Ascending aorta (tissue), 2 donors: Measurements from ENCODE around the gene PLA2G4D. TPM values are rescaled to one million over a fixed set of nuclear protein-coding genes. Genes with fewer than 3 reads are reported as not detected.

ENCODE experiments used
- DNase-seq, 2 donors: peaks; one replicate each; pipeline ENCODE4 v3.0.0-alpha.2; 2019; ENCODE audit warnings: low spot score in 2 of 2
- H3K27ac ChIP-seq, 2 donors: fragments of 200-600 bp; sonication (generic); one replicate each; pipeline ENCODE4 v1.5.1; 2016 to 2017; ENCODE audit warnings: mild to moderate bottlenecking in 1 of 2
- H3K27me3 ChIP-seq: fragments of 200-600 bp; sonication (generic); one replicate; pipeline ENCODE4 v1.5.1; 2017
- H3K36me3 ChIP-seq, 2 donors: fragments of 200-600 bp; sonication (generic); one replicate each; pipeline ENCODE4 v1.5.1; 2016
- H3K4me1 ChIP-seq, 2 donors: fragments of 200-600 bp; sonication (generic); one replicate each; pipeline ENCODE4 v1.5.1; 2016 to 2017; ENCODE audit warnings: mild to moderate bottlenecking in 1 of 2
- H3K4me3 ChIP-seq, 2 donors: fragments of 200-600 bp; sonication (generic); one replicate each; pipeline ENCODE4 v1.5.1; 2016 to 2017; ENCODE audit warnings: mild to moderate bottlenecking in 1 of 2
- H3K9me3 ChIP-seq, 2 donors: fragments of 200-600 bp; sonication (generic); one replicate each; pipeline ENCODE4 v1.5.1; 2016
- intact Hi-C: fragments of 100-400 bp; cut with DNase I; formaldehyde crosslinking; loops from one replicate; pipeline ENCODE4 v1.15.1; 2023
- total RNA-seq: library from RNA; depleted of rRNA; stranded (reverse); fragments of >200 nt; gene quantifications from one replicate; pipeline ENCODE4 v1.1.0, GENCODE V29; 2016
- TF ChIP-seq, protein P1 (sequence below), 3 experiments: fragments of 200-600 bp in 2 of 3; fragments of 450-650 bp in 1 of 3; sonication (generic) in 2 of 3; IDR thresholded peaks; one replicate each; pipeline ENCODE4 v1.5.1; 2016 to 2019; ENCODE audit warnings: antibody characterized with exemption in 3 of 3, mild to moderate bottlenecking in 1 of 3, moderate library complexity in 1 of 3

Gene PLA2G4D
- total RNA-seq, 1 donor from 2014 or later: not detected

DNA sequence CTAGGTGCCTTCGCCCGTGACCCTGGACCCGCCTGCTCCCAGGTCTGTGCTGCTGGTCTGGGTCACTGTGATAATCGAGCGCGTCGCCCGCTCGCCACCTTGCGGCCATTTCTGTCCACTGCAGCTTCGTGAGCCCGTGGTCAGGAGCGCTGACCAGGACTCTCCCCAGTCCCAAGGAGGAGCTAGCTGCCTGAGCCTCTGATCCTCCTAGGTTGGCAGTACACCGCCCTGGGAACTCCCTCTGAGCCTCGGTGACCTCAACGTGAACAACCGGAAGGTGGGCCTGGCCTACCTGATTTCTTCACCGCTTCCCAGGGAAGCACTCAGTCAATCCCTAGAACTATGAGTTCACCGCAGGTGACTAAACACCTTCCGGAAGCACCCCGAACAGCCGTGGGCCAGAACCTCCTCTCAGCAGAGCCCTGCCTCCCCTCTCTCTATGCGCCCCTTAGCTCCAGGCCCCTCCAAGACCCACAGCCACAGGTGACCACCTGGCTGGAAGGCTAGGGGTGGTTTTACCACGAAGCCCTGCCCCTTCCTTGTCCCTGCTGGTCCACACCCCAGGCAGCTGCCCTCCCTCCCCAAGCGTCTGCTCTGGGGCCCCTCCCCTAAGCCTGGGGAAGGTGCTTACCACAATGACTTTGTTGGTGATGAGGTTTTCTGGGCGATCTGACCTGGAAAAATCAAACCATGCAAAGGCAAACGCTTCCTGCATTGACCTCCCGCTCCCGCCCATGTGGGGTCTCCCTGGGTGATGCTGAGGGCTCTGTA lies 9.7 kb downstream of the PLA2G4D start:
- intact Hi-C loops: loop anchor here (2.0 kb wide), 1 partner anchor 96 kb away; no protein-coding TSS in a partner anchor
- Histone ChIP-seq H3K36me3 (no peaks in the 10 kb centered on the region), H3K9me3 (no peaks in the 10 kb centered on the region), H3K4me3 (no peak overlapping the region), H3K27me3 (no peaks in the 10 kb centered on the region), H3K27ac (no peak overlapping the region), H3K4me1 (no peaks in the 10 kb centered on the region)
- TF ChIP-seq, protein P1, sequence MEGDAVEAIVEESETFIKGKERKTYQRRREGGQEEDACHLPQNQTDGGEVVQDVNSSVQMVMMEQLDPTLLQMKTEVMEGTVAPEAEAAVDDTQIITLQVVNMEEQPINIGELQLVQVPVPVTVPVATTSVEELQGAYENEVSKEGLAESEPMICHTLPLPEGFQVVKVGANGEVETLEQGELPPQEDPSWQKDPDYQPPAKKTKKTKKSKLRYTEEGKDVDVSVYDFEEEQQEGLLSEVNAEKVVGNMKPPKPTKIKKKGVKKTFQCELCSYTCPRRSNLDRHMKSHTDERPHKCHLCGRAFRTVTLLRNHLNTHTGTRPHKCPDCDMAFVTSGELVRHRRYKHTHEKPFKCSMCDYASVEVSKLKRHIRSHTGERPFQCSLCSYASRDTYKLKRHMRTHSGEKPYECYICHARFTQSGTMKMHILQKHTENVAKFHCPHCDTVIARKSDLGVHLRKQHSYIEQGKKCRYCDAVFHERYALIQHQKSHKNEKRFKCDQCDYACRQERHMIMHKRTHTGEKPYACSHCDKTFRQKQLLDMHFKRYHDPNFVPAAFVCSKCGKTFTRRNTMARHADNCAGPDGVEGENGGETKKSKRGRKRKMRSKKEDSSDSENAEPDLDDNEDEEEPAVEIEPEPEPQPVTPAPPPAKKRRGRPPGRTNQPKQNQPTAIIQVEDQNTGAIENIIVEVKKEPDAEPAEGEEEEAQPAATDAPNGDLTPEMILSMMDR (IDR thresholded peaks at IDR 0.05): peak; percentile 82 to 92 (median 92)
- DNase-seq: peak in 1 of 2 donors; percentile 76

DNA sequence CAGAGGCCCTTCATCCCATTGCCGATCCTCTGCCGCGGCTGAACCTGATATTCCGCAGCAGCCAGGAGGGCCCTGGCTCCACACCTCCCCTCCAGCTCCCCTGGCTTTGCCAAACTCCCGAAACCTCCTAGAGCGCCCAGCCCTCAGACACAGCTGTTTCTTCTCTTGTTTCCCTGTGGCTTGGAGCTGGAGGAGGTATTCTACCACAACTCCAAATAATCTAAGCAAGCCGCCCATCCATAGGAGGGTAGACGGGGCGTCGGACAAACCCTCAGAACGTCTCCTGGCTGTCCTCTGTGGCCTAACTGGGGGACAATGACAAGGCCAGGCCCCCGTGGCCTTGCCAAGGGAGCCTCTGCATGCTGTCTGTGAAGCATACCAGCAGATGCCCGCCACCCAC lies 10.4 kb downstream of the PLA2G4D start:
- intact Hi-C loops: loop anchor here (2.0 kb wide), 1 partner anchor 95 kb away; no protein-coding TSS in a partner anchor
- Histone ChIP-seq H3K36me3 (no peaks in the 10 kb centered on the region), H3K9me3 (no peaks in the 10 kb centered on the region), H3K27me3 (no peaks in the 10 kb centered on the region), H3K27ac (no peak overlapping the region), H3K4me3 (no peak overlapping the region), H3K4me1 (no peaks in the 10 kb centered on the region)
- DNase-seq: no peak
- TF ChIP-seq, protein P1 (IDR thresholded peaks at IDR 0.05): no peak

DNA sequence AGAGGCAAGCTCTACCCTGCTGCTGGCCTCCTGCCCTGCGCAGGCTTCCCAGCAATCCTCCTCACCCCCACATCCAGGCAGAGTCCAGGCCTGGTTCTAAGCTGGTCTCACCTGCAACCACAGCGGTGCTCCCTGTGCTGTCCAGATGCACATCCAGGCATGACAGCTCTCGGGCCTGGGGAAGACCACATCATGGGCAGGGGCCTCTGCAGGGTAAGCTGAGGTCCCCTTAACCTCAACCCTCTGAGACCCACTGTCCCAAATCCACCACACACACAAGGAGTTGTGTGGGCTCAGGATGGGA lies 10.8 kb downstream of the PLA2G4D start:
- H3K4me1 ChIP-seq: no peaks in the 10 kb centered on the region
- H3K27ac ChIP-seq: no peak overlapping the region
- peak in 1 of 2 donors; percentile 56 for DNase-seq
- no peaks in the 10 kb centered on the region for H3K27me3 ChIP-seq
- no peak overlapping the region for H3K4me3 ChIP-seq
- intact Hi-C loops: no loop called here
- TF ChIP-seq, protein P1 (IDR thresholded peaks at IDR 0.05): no peak
- H3K9me3 ChIP-seq: no peaks in the 10 kb centered on the region
- no peaks in the 10 kb centered on the region for H3K36me3 ChIP-seq

DNA sequence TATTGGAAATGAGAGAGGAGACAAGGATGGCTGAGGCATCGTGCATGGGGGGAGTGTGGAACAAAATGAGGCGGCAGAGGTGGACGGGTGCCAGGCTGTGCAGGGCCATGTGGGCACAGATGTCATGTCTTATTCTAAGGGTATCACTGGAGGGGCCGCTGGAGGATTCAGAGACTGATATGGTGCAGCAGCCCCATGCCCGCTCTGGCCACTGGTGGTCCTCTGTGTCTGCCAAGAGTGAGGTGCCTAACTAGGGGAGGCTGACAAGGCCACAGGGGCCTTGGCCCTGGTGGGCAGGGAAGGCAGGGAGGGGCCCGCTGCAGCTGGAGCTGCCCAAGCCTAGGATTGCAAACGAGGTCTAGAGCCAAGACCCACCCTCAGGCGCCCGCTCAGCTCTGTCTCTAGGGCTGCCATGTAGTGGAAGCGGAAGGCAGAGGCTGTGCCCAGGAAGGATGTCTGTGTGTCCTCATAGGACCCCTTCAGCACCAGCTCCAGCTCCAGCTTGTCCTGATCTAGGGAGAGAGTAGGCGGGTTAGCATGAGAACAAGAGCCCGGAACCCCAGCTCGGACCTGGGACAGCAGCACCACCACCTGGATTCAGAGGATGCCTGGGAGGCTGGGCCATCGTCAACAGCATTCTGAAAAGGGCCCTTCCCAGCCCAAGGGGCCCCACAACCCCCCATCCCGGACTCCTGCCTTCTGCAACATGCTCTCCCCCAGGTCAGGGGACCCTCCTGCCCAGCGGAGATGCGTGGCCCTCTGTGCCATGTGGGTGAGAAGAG lies 11.3 kb downstream of the PLA2G4D start:
- Histone ChIP-seq H3K4me3 (no peak overlapping the region), H3K9me3 (no peaks in the 10 kb centered on the region), H3K36me3 (no peaks in the 10 kb centered on the region), H3K27ac (no peak overlapping the region), H3K27me3 (no peaks in the 10 kb centered on the region), H3K4me1 (no peaks in the 10 kb centered on the region)
- DNase-seq: peak in 1 of 2 donors; percentile 56
- TF ChIP-seq, protein P1 (IDR thresholded peaks at IDR 0.05): no peak
- intact Hi-C loops: no loop called here

DNA sequence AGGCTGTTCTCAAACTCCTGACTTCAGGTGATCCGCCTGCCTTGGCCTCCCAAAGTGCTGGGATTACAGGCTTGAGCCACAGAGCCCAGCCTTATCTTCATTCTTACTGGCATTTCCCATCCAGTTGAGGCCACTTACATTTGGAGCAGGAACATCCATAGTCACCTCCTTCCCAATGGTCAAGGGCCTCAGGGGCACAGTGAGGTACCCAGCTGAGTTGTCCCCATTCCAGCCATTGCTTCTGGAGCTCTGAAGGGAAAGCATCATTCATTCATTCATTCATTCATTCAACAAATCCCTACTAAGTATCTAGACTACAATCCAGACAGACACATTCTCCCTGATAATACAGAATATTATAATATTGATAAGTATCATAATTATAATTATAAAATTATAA lies 12.2 kb downstream of the PLA2G4D start:
- Histone ChIP-seq H3K4me3 (no peak overlapping the region), H3K27ac (no peak overlapping the region), H3K4me1 (no peaks in the 10 kb centered on the region), H3K36me3 (no peaks in the 10 kb centered on the region), H3K27me3 (no peaks in the 10 kb centered on the region), H3K9me3 (no peaks in the 10 kb centered on the region)
- intact Hi-C loops: no loop called here
- TF ChIP-seq, protein P1 (IDR thresholded peaks at IDR 0.05): no peak
- no peak for DNase-seq
